ES-I3 (cell line): ENCODE results near the gene CXXC1.
"Not testable (repeated sequence)": the region's sequence is repeated elsewhere in the genome, so short reads cannot be mapped to it uniquely, and the experiment has no call there.

Experiments used
- H3K36me3 ChIP-seq: 2 replicates; pipeline ENCODE4 v1.6.1; 2013; ENCODE audit warnings: mild to moderate bottlenecking, low read length, control low read depth, moderate library complexity; ENCODE audit not compliant: insufficient read depth
- H3K4me1 ChIP-seq: 2 replicates; pipeline ENCODE4 v1.6.1; 2013; ENCODE audit warnings: mild to moderate bottlenecking, control low read depth, low read length; ENCODE audit not compliant: insufficient read depth
- H3K9ac ChIP-seq: 2 replicates; pipeline ENCODE4 v1.6.1; 2013; ENCODE audit warnings: low read depth, mild to moderate bottlenecking, low read length, moderate library complexity
- H3K9me3 ChIP-seq: 2 replicates; pipeline ENCODE4 v1.6.1; 2013; ENCODE audit warnings: mild to moderate bottlenecking, low read length, moderate library complexity; ENCODE audit not compliant: control insufficient read depth, insufficient read depth

The CXXC1 gene

DNA sequence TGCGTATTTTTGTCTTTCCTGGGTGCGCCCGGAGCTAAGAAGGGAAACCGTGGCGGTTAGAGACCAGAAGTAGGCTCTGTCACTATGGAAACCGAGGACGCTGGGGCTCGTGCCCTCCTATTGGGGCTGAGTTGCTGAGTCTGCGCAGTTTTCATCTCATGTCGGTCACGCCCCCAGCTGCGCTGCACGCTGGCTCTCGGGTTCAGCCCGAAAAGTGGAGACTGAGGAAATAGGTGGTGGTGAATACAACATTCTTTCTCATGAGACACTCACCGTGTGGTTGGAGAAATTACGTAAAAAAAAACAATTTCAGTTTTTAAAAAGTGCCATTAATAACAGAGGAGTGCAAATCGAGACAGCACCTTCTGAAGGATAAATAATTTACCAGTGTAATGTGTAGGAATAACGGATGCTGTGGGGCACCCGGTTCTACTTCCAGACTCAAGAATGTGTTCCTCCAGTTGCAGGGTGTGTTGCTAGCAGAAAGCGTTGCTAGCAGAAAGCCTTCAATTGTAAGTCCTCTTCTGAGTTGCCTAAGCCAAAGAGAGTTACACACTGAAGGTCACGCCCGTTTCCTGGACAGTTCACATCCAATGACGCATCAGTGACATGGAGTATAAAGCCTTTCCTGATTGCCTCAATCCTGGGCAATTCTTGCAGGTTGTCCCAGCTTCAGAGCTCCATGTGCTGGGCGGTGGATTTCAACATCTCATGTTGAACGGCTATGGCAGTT, 20.4 kb upstream of the CXXC1 start:
- Histone ChIP-seq H3K4me1 (no peaks in the 10 kb centered on the region), H3K9ac (peak overlapping the region; percentile 59; the same call in 1 of the 2 replicates), H3K9me3 (no peaks in the 10 kb centered on the region), H3K36me3 (no peaks in the 10 kb centered on the region)

DNA sequence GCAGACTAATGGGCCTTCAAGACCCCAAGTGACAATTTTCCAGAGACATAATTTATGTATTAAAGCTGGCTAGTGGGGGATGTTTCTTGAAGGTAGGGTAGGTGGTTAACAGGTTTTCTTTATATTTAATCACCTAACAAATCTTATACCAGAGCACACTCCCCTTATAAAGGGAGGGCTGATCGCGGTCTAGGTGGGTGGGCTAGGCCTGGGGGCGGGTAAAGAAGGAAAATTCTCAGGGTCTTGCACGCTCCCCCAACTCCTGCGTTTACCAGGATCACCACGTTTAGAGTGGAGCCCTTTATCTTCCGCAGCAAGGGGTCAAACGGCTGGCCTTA, 19.9 kb upstream of the CXXC1 start:
- Histone ChIP-seq H3K4me1 (no peaks in the 10 kb centered on the region), H3K9ac (peak overlapping the region; percentile 59; the same call in 1 of the 2 replicates), H3K9me3 (no peaks in the 10 kb centered on the region), H3K36me3 (no peaks in the 10 kb centered on the region)

DNA sequence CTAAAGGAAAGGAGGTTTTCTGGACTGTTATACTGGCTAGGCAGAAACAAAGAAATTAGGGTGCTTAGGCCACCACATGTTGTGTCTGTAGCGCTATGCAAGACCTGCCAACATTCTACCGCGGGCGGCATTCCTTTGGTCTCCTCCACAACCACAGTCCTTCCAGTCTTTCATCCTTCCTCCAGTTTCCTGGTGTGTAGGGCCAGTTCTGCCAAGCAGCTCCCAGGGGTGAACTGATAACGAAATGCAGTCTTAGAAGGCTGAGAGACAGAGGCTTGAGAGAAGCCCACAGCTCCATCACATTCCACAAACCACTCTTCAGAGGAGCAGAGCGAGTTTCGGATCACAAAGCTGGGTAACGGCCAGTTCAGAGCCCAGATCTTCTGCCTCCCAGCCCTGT, 19.5 kb upstream of the CXXC1 start:
- Histone ChIP-seq H3K36me3 (no peaks in the 10 kb centered on the region), H3K9ac (peak overlapping the region; percentile 59; the same call in 1 of the 2 replicates), H3K9me3 (no peaks in the 10 kb centered on the region), H3K4me1 (no peaks in the 10 kb centered on the region)

DNA sequence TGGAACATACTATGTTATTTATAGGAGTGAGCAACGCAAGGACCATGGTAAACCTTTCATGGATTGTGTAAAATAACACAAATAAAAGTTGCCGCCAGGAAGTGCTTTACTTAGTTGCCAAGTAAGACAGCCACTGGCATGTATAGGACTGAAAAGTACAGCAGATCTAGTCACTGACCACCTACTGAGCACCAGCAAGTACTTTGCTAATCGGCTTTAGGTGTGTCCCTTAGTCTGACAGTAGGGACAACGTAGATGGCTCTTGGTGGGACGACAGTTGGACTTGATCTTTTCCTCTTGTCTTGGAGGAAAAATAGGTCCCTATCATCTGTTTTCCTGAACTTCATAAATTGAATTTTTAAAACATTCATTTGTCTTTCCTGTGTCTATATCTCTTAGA, 13.6 kb upstream of the CXXC1 start:
- no peaks in the 10 kb centered on the region for H3K9me3 ChIP-seq
- no peaks in the 10 kb centered on the region for H3K36me3 ChIP-seq
- no peak overlapping the region for H3K9ac ChIP-seq
- H3K4me1 ChIP-seq: no peaks in the 10 kb centered on the region

DNA sequence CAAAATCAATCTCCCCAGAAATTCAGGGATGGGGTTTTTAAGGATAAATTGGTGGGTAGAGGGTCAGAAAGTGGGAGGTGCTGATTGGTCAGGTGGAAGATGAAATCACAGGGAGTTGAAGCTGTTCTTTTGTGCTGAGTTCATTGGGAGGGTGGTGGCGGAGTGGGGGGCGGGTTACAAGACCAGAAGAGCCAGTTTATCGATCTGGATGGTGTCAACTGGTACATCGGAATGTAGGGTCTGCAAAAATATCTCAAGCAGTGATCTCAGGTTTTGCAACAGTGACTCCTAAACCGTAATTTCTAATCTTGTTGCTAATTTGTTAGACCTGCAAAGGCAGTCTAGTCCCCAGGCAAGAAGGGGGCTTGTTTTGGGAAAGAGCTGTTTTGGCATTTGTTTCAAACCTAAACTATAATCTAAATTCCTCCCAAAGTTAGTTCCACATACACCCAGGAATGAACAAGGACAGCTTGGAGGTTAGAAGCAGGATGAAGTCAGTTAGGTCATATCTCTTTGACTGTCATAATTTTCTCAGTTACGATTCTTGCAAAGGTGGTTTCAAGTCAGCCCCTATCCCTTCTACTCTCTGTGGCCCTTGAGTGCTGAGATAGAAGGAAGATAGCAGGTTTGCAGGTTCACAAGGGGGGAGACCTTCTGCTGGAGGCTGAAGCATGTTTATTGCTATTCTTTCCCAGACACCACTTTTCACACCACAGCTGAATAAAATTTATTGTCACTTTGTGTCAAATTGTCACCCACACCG, 12.3 kb upstream of the CXXC1 start:
- no peak overlapping the region for H3K9ac ChIP-seq
- H3K36me3 ChIP-seq: no peaks in the 10 kb centered on the region
- no peaks in the 10 kb centered on the region for H3K4me1 ChIP-seq
- H3K9me3 ChIP-seq: no peaks in the 10 kb centered on the region

DNA sequence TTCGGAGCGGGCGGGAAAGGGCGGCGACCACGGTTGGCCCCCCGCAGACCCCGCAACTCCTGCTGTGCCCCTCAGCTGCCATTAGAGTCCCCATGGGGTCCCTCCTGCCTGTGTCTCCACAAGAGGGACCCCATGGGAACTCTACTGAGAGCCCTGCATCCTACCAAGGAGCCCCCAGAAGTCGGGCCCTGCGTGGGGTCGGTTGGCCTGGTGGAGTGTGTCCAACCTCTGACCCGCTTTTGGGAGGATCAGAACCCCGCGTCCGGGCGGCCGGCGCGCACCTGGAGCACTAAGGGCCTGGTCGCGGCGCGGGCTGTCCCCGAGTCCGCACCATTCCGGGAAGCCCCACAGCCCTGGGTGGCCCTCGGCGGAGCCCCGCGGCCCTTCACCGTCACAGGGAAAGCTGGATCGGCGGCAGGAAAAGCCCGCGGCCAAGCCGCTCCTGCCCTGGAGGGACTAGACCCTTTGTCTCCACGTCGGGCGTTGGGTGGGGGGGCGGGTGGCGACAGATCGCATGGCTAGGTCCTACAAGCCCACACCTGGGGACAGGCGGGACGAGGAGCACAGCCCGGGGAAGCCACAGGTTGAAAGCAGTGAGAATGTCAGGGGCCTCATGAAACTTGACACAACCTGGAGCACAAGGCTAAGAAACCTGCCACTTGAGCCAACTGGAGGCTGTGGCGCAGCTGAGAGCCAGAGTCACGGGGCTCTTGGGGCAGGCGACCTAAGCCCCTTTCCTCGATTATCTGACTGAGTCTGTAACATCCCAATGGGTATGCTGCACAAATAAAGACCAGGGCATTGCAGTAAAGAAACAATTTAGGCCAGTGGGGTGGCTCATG, 11.2 kb upstream of the CXXC1 start:
- no peaks in the 10 kb centered on the region for H3K4me1 ChIP-seq
- H3K36me3 ChIP-seq: no peaks in the 10 kb centered on the region
- peak overlapping the region; percentile 59; the same call in 1 of the 2 replicates for H3K9ac ChIP-seq
- no peaks in the 10 kb centered on the region for H3K9me3 ChIP-seq

DNA sequence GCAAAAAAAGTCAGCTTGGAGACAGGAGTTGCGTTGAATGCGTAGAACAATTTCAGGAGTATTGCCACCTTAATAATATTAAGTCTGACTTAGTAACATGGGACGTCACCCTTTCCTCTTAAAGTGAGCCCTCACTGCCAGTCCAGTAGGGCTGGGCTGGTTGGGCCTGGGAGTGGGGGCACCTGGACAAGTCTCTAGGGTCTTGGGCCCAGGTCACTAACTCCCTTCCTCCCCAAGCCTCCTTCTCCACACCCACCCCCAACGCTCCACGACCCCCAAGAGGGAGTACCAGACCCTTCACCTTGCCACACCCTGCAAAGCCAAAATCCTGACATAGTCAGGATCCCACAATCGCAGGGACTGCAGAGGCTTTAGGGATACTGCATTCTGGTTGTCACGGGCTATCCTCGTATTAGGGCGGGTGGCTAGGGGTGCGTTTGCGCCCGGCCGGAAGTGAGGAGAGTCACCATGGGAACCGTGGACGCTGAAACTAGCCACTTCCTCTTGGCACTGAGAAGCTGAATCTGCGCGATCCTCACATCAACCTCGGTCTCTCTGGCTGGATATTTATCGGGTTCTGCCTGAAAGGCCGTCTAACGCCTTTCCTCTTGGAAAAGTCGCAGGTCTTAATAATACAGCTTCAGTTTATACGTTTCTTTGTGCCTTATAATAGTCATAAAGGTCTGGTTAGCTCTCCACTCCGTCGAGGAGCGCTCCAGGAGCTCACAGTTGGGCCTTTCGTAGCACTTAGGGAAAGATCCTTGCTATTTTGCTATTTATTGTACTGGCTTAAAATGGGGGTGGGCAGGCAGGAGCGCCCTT, 10.3 kb upstream of the CXXC1 start:
- peak overlapping the region; percentile 59; the same call in 1 of the 2 replicates for H3K9ac ChIP-seq
- no peaks in the 10 kb centered on the region for H3K36me3 ChIP-seq

DNA sequence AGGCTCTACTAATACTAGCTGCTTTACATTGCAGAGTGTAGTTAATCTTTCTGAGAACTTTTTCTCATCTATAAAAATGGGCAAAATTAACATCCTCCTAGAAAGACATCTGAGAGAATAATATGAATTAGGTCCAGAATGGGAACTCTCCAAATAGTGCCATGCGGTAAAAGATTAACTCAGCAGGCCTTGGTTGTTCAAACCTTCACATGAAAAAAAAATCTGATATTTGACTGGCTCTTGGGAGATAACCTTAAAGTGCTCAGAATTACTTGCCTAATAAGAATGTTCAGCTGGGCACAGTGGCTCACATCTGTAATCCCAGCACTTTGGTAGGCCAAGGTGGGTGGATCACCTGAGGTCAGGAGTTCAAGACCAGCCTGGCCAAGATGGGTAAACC, 5.5 kb upstream of the CXXC1 start:
- no peaks in the 10 kb centered on the region for H3K36me3 ChIP-seq
- no peaks in the 10 kb centered on the region for H3K9me3 ChIP-seq
- H3K4me1 ChIP-seq: no peaks in the 10 kb centered on the region
- H3K9ac ChIP-seq: no peak overlapping the region

More for the DNA sequence above, 10.3 kb upstream of the CXXC1 start:
- no peaks in the 10 kb centered on the region for H3K9me3 ChIP-seq
- H3K4me1 ChIP-seq: no peaks in the 10 kb centered on the region

DNA sequence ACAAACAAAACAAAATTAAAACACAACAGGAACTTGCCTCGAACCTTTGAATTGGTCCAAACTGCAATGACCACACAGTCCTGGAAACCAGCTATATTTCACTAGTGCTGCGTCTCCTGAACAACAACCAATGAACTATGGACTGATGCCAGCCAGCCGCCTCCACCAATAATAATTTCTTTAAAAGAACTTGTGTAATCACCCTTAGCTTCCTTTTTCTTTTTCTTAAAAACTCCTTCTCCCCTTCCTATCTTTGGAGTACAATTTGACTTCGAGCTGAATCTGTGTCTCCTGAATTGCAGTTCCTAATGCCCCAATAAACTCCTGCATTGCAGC, 1.6 kb upstream of the CXXC1 start:
- Histone ChIP-seq H3K4me1 (no peaks in the 10 kb centered on the region), H3K9me3 (no peaks in the 10 kb centered on the region), H3K36me3 (no peaks in the 10 kb centered on the region), H3K9ac (no peak overlapping the region)

DNA sequence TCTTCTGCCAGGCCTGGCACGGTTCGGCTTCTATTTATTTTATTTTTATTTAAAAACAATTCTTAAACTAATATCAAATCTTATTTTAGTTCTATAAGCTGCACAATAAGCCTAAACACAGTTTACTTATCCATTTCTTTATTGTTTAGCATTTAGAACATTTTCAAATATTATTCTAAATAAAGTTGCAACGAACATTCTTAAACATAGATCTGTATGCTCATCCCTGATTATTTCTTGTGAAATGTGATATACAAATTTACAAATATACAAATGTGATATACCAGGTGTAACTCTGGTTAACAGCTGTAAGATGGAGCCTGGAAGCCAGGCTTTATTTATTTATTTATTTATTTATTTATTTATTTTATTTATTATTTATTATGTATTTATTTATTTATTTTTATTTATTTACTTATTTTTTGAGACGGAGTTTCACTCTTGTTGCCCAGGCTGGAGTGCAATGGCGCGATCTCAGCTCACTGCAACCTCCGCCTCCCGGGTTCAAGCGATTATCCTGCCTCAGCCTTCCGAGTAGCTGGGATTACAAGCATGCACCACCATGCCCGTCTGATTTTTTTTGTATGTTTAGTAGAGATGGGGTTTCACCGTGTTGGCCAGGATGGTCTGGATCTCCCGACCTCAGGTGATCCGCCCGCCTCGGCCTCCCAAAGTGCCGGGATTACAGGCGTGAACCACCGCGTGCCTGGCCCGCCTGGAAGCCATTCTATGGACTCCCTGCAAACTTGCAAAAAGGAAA, 1.0 kb upstream of the CXXC1 start:
- H3K36me3 ChIP-seq, H3K4me1 ChIP-seq, H3K9me3 ChIP-seq: not testable (repeated sequence)
- peak overlapping the region; percentile 69; the same call in 1 of the 2 replicates for H3K9ac ChIP-seq

DNA sequence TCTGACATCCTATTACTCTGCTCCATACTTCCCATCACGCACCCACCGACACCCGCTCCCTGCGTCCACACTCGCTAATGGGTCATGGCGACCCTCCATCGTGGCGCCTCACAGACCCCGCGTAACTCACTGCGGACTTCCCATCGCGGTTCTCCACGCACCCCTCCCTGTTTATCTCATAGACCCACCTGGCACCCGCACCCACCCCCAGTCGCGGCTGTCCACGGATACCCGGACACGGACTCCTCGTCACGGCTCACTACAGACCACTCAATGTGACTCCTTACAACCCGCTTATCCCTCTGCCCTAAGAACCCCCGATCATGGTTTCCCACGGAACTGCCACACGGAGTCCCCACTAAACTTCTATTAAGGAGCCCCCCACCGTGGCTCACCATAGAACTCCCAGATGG, 458 bp downstream of the CXXC1 start:
- Histone ChIP-seq H3K36me3 (no peaks in the 10 kb centered on the region), H3K9ac (peak overlapping the region; percentile 66), H3K4me1 (no peaks in the 10 kb centered on the region), H3K9me3 (no peaks in the 10 kb centered on the region)

DNA sequence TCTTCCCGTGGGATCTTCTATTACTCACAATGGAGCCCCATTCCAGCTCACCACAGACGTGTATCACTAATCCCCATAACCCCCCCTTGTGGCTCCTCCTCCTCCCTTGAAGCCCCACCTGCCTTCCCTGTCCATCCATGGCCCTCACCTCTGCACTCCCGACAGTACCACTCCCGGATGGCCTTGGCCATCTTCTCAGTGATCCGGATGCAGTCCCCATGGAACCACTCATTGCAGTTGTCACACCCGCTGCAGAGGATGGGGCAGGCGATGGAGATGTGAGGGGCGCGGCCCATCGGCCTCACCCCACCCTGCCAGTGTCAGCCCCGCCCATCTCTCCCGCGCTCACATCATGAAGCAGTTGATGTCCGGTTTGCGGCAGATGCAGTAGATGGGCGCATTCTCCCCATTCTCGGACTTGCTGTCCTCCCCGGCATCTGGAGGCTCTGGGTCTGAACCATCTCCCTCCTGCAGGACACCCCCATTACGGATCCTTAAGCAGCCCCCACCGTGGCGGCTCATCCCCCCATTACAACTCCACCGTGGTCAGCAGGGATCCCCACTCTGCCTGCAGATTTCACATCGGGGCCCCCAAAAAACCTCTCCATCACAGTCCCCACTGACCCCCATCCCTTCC, 983 bp downstream of the CXXC1 start:
- Histone ChIP-seq H3K4me1 (no peaks in the 10 kb centered on the region), H3K36me3 (no peaks in the 10 kb centered on the region), H3K9ac (peak overlapping the region; percentile 66; the same call in 1 of the 2 replicates), H3K9me3 (no peaks in the 10 kb centered on the region)
